ENCODE data around the gene ABAT. TPM values are rescaled to one million over a fixed set of nuclear protein-coding genes. Genes with fewer than 3 reads are reported as not detected.

Gene ABAT
- total and polyA plus RNA-seq, 10 of the 15 experiments (the other 5 are each of a cell fraction or from before 2014, with no cell fraction given) = 1.0 to 10.6 (median 1.9) TPM

- no peak for TF ChIP-seq ZNF687 (IDR thresholded peaks at IDR 0.05)
- no peak for TF ChIP-seq NR2C2 (IDR thresholded peaks at IDR 0.05; ENCODE audit: borderline replicate concordance, control insufficient read depth, insufficient read length, low read depth)
- TF ChIP-seq FOS (IDR thresholded peaks at IDR 0.05; ENCODE audit: borderline replicate concordance, extremely low read depth, insufficient read length) = no peak
- no peak for TF ChIP-seq TCF3 (IDR thresholded peaks at IDR 0.05; ENCODE audit: borderline replicate concordance, insufficient read depth, low read depth, low read length)
- TF ChIP-seq SPI1 (IDR thresholded peaks at IDR 0.05; ENCODE audit: borderline replicate concordance, insufficient read depth, low read depth, low read length) = no peak
- TF ChIP-seq BCL3 (IDR thresholded peaks at IDR 0.05; ENCODE audit: borderline replicate concordance, insufficient read depth, low read depth, low read length, poor library complexity, severe bottlenecking) = no peak
- TF ChIP-seq KLF5 (IDR thresholded peaks at IDR 0.05; ENCODE audit: partially characterized antibody) = no peak
- TF ChIP-seq NFYB (IDR thresholded peaks at IDR 0.05; ENCODE audit: insufficient read depth, low read depth, low read length) = no peak
- no peak for TF ChIP-seq RBBP5 (conservative IDR thresholded peaks at IDR 0.05)
Measured at GRCh38 chr16:8722025-8722348, 47.6 kb downstream of the ABAT start (continued).

All from GM12878 (cell line).